HEK293 (cell line): Measurements from ENCODE around the gene BMS1.

ENCODE experiments used
- GLIS1 ChIP-seq: fragments of 450-650 bp; formaldehyde crosslinking; IDR thresholded peaks from 2 replicates; pipeline ENCODE4 v1.5.1; 2016; ENCODE audit warnings: missing biosample characterization, missing genetic modification characterization
- PRDM1 ChIP-seq: fragments of 450-650 bp; formaldehyde crosslinking; IDR thresholded peaks from 2 replicates; pipeline ENCODE4; 2016; ENCODE audit warnings: missing biosample characterization, missing genetic modification characterization
- SP7 ChIP-seq: fragments of 450-650 bp; formaldehyde crosslinking; IDR thresholded peaks from 2 replicates; pipeline ENCODE4 v1.5.1; 2016; ENCODE audit warnings: missing biosample characterization, missing genetic modification characterization
- YY1 ChIP-seq: fragments of 450-650 bp; formaldehyde crosslinking; IDR thresholded peaks from 2 replicates; pipeline ENCODE4 v1.5.1; 2018; ENCODE audit warnings: missing biosample characterization, missing genetic modification characterization
- ZNF155 ChIP-seq: fragments of 450-650 bp; formaldehyde crosslinking; IDR thresholded peaks from 2 replicates; pipeline ENCODE4 v1.5.1; 2016; ENCODE audit warnings: missing biosample characterization, missing genetic modification characterization
- ZNF157 ChIP-seq: fragments of 450-650 bp; formaldehyde crosslinking; IDR thresholded peaks from 2 replicates; pipeline ENCODE4 v1.5.1; 2016; ENCODE audit warnings: missing biosample characterization, missing genetic modification characterization
- ZNF23 ChIP-seq: fragments of 450-650 bp; formaldehyde crosslinking; IDR thresholded peaks from 2 replicates; pipeline ENCODE4 v1.5.1; 2016; ENCODE audit warnings: missing biosample characterization, missing genetic modification characterization, borderline replicate concordance
- ZNF311 ChIP-seq: fragments of 450-650 bp; formaldehyde crosslinking; IDR thresholded peaks from 2 replicates; pipeline ENCODE4 v1.5.1; 2017; ENCODE audit warnings: missing biosample characterization, missing genetic modification characterization, borderline replicate concordance
- ZNF324 ChIP-seq: fragments of 450-650 bp; formaldehyde crosslinking; IDR thresholded peaks from 2 replicates; pipeline ENCODE4 v1.5.1; 2016; ENCODE audit warnings: missing biosample characterization, missing genetic modification characterization
- ZNF350 ChIP-seq: fragments of 450-650 bp; formaldehyde crosslinking; IDR thresholded peaks from 2 replicates; pipeline ENCODE4 v1.5.0; 2017; ENCODE audit warnings: missing biosample characterization, mild to moderate bottlenecking, missing genetic modification characterization
- ZNF514 ChIP-seq: fragments of 450-650 bp; formaldehyde crosslinking; IDR thresholded peaks from 2 replicates; pipeline ENCODE4 v1.5.1; 2016; ENCODE audit warnings: missing biosample characterization, missing genetic modification characterization
- ZNF555 ChIP-seq: fragments of 450-650 bp; formaldehyde crosslinking; conservative IDR thresholded peaks from 2 replicates; pipeline ENCODE4 v1.5.1; 2017; ENCODE audit warnings: missing biosample characterization, mild to moderate bottlenecking, missing genetic modification characterization, inconsistent platforms
- ZNF654 ChIP-seq: fragments of 450-650 bp; formaldehyde crosslinking; IDR thresholded peaks from 2 replicates; pipeline ENCODE4 v1.5.1; 2016; ENCODE audit warnings: low read depth, missing biosample characterization, missing genetic modification characterization
- ZNF707 ChIP-seq: fragments of 450-650 bp; formaldehyde crosslinking; IDR thresholded peaks from 2 replicates; pipeline ENCODE4 v1.5.1; 2016; ENCODE audit warnings: missing biosample characterization, missing genetic modification characterization
- ZSCAN23 ChIP-seq: fragments of 450-650 bp; formaldehyde crosslinking; IDR thresholded peaks from 2 replicates; pipeline ENCODE4 v1.5.1; 2016; ENCODE audit warnings: missing biosample characterization, missing genetic modification characterization
- TF ChIP-seq, protein P1 (sequence below): fragments of 450-650 bp; formaldehyde crosslinking; IDR thresholded peaks from 2 replicates; pipeline ENCODE4 v1.5.1; 2016; ENCODE audit warnings: missing biosample characterization, missing genetic modification characterization, borderline replicate concordance
- TF ChIP-seq, protein P2 (sequence below): fragments of 450-650 bp; formaldehyde crosslinking; IDR thresholded peaks from 2 replicates; pipeline ENCODE4 v1.5.1; 2016; ENCODE audit warnings: missing biosample characterization, missing genetic modification characterization
- TF ChIP-seq, protein P3 (sequence below): fragments of 450-650 bp; IDR thresholded peaks from 2 replicates; pipeline ENCODE4 v1.5.1; 2018; ENCODE audit warnings: missing biosample characterization, mild to moderate bottlenecking, missing genetic modification characterization
- TF ChIP-seq, protein P4 (sequence below): fragments of 450-650 bp; formaldehyde crosslinking; IDR thresholded peaks from 2 replicates; pipeline ENCODE4 v1.5.1; 2016; ENCODE audit warnings: missing biosample characterization, missing genetic modification characterization
- TF ChIP-seq, protein P5 (sequence below): fragments of 450-650 bp; formaldehyde crosslinking; IDR thresholded peaks from 2 replicates; pipeline ENCODE4 v1.5.1; 2016; ENCODE audit warnings: missing biosample characterization, missing genetic modification characterization, low read depth
- TF ChIP-seq, protein P6 (sequence below): fragments of 450-650 bp; formaldehyde crosslinking; IDR thresholded peaks from 2 replicates; pipeline ENCODE4 v1.5.1; 2016; ENCODE audit warnings: missing biosample characterization, missing genetic modification characterization
- TF ChIP-seq, protein P7 (sequence below): fragments of 450-650 bp; formaldehyde crosslinking; IDR thresholded peaks from 2 replicates; pipeline ENCODE4 v1.5.1; 2016; ENCODE audit warnings: missing biosample characterization, missing genetic modification characterization

The BMS1 gene

DNA sequence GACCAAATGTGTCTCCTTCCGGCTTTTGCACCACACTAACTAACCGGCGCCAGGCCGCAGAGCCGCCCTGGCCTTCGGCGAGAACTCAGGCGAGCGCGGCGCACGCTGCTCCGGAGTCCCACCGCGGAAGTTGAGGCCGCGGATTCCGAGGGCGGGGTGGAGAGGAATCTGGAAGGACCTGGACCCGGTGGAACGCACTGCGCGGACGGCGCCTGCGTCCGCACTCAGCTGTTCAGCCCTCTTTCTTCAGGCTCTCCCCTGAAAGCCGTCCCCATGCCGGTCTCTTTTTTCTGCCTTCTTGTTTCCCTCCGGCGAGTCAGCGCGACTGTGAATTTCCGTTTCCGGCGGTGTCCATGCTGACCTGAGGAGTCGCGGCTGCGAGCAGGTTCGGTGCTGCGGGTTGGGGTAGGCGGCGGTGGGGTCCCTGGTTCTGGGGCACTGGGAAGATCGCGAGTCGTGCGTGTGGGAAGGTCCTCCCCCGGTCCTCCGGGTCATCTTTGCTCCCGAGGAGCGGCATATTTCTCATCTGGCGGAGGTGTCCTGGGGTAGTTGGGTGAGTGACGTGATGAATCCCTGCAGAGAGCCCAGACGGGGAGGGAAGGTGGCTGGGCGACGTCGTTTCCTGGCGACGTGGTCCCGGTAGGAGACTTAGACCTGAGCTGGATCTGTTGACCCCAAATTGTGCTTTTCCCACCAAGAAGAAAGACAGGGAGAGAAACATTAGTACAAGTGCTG, at the start of gene BMS1 (continued):
- TF ChIP-seq, protein P1, sequence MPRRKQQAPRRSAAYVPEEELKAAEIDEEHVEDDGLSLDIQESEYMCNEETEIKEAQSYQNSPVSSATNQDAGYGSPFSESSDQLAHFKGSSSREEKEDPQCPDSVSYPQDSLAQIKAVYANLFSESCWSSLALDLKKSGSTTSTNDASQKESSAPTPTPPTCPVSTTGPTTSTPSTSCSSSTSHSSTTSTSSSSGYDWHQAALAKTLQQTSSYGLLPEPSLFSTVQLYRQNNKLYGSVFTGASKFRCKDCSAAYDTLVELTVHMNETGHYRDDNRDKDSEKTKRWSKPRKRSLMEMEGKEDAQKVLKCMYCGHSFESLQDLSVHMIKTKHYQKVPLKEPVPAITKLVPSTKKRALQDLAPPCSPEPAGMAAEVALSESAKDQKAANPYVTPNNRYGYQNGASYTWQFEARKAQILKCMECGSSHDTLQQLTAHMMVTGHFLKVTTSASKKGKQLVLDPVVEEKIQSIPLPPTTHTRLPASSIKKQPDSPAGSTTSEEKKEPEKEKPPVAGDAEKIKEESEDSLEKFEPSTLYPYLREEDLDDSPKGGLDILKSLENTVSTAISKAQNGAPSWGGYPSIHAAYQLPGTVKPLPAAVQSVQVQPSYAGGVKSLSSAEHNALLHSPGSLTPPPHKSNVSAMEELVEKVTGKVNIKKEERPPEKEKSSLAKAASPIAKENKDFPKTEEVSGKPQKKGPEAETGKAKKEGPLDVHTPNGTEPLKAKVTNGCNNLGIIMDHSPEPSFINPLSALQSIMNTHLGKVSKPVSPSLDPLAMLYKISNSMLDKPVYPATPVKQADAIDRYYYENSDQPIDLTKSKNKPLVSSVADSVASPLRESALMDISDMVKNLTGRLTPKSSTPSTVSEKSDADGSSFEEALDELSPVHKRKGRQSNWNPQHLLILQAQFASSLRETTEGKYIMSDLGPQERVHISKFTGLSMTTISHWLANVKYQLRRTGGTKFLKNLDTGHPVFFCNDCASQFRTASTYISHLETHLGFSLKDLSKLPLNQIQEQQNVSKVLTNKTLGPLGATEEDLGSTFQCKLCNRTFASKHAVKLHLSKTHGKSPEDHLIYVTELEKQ (tag by site-specific recombination) = 0 out of 2 replicates have a peak, but pooled peaks have one; percentile 17
- TF ChIP-seq SP7 (tag by site-specific recombination) (peak; percentile 94), ZNF155 (tag by site-specific recombination) (no peak), YY1 (tag by site-specific recombination) (peak; percentile 95), ZNF311 (tag by site-specific recombination) (no peak), ZNF350 (no peak), PRDM1 (peak; percentile 45; the same call in 1 of the 2 replicates), ZNF555 (tag by site-specific recombination) (no peak), ZNF707 (tag by site-specific recombination) (0 out of 2 replicates have a peak, but pooled peaks have one; percentile 13), ZNF514 (tag by site-specific recombination) (no peak), ZNF23 (tag by site-specific recombination) (0 out of 2 replicates have a peak, but pooled peaks have one; percentile 22), ZSCAN23 (tag by site-specific recombination) (peak; percentile 94), ZNF654 (tag by site-specific recombination) (no peak; the same call in 1 of the 2 replicates), ZNF157 (tag by site-specific recombination) (0 out of 2 replicates have a peak, but pooled peaks have one; percentile 18), ZNF324 (tag by site-specific recombination) (peak; percentile 97), GLIS1 (tag by site-specific recombination) (peak; percentile 52)
- TF ChIP-seq, protein P2, sequence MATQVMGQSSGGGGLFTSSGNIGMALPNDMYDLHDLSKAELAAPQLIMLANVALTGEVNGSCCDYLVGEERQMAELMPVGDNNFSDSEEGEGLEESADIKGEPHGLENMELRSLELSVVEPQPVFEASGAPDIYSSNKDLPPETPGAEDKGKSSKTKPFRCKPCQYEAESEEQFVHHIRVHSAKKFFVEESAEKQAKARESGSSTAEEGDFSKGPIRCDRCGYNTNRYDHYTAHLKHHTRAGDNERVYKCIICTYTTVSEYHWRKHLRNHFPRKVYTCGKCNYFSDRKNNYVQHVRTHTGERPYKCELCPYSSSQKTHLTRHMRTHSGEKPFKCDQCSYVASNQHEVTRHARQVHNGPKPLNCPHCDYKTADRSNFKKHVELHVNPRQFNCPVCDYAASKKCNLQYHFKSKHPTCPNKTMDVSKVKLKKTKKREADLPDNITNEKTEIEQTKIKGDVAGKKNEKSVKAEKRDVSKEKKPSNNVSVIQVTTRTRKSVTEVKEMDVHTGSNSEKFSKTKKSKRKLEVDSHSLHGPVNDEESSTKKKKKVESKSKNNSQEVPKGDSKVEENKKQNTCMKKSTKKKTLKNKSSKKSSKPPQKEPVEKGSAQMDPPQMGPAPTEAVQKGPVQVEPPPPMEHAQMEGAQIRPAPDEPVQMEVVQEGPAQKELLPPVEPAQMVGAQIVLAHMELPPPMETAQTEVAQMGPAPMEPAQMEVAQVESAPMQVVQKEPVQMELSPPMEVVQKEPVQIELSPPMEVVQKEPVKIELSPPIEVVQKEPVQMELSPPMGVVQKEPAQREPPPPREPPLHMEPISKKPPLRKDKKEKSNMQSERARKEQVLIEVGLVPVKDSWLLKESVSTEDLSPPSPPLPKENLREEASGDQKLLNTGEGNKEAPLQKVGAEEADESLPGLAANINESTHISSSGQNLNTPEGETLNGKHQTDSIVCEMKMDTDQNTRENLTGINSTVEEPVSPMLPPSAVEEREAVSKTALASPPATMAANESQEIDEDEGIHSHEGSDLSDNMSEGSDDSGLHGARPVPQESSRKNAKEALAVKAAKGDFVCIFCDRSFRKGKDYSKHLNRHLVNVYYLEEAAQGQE = peak; percentile 77
- TF ChIP-seq, protein P3, sequence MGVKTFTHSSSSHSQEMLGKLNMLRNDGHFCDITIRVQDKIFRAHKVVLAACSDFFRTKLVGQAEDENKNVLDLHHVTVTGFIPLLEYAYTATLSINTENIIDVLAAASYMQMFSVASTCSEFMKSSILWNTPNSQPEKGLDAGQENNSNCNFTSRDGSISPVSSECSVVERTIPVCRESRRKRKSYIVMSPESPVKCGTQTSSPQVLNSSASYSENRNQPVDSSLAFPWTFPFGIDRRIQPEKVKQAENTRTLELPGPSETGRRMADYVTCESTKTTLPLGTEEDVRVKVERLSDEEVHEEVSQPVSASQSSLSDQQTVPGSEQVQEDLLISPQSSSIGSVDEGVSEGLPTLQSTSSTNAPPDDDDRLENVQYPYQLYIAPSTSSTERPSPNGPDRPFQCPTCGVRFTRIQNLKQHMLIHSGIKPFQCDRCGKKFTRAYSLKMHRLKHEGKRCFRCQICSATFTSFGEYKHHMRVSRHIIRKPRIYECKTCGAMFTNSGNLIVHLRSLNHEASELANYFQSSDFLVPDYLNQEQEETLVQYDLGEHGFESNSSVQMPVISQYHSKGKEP (tag by site-specific recombination) = peak; percentile 73
- TF ChIP-seq, protein P4, sequence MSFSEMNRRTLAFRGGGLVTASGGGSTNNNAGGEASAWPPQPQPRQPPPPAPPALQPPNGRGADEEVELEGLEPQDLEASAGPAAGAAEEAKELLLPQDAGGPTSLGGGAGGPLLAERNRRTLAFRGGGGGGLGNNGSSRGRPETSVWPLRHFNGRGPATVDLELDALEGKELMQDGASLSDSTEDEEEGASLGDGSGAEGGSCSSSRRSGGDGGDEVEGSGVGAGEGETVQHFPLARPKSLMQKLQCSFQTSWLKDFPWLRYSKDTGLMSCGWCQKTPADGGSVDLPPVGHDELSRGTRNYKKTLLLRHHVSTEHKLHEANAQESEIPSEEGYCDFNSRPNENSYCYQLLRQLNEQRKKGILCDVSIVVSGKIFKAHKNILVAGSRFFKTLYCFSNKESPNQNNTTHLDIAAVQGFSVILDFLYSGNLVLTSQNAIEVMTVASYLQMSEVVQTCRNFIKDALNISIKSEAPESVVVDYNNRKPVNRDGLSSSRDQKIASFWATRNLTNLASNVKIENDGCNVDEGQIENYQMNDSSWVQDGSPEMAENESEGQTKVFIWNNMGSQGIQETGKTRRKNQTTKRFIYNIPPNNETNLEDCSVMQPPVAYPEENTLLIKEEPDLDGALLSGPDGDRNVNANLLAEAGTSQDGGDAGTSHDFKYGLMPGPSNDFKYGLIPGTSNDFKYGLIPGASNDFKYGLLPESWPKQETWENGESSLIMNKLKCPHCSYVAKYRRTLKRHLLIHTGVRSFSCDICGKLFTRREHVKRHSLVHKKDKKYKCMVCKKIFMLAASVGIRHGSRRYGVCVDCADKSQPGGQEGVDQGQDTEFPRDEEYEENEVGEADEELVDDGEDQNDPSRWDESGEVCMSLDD (tag by site-specific recombination) = peak; percentile 69
- TF ChIP-seq, protein P5, sequence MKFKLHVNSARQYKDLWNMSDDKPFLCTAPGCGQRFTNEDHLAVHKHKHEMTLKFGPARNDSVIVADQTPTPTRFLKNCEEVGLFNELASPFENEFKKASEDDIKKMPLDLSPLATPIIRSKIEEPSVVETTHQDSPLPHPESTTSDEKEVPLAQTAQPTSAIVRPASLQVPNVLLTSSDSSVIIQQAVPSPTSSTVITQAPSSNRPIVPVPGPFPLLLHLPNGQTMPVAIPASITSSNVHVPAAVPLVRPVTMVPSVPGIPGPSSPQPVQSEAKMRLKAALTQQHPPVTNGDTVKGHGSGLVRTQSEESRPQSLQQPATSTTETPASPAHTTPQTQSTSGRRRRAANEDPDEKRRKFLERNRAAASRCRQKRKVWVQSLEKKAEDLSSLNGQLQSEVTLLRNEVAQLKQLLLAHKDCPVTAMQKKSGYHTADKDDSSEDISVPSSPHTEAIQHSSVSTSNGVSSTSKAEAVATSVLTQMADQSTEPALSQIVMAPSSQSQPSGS (tag by site-specific recombination) = peak; percentile 75
- TF ChIP-seq, protein P6, sequence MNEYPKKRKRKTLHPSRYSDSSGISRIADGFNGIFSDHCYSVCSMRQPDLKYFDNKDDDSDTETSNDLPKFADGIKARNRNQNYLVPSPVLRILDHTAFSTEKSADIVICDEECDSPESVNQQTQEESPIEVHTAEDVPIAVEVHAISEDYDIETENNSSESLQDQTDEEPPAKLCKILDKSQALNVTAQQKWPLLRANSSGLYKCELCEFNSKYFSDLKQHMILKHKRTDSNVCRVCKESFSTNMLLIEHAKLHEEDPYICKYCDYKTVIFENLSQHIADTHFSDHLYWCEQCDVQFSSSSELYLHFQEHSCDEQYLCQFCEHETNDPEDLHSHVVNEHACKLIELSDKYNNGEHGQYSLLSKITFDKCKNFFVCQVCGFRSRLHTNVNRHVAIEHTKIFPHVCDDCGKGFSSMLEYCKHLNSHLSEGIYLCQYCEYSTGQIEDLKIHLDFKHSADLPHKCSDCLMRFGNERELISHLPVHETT = peak; percentile 98
- TF ChIP-seq, protein P7, sequence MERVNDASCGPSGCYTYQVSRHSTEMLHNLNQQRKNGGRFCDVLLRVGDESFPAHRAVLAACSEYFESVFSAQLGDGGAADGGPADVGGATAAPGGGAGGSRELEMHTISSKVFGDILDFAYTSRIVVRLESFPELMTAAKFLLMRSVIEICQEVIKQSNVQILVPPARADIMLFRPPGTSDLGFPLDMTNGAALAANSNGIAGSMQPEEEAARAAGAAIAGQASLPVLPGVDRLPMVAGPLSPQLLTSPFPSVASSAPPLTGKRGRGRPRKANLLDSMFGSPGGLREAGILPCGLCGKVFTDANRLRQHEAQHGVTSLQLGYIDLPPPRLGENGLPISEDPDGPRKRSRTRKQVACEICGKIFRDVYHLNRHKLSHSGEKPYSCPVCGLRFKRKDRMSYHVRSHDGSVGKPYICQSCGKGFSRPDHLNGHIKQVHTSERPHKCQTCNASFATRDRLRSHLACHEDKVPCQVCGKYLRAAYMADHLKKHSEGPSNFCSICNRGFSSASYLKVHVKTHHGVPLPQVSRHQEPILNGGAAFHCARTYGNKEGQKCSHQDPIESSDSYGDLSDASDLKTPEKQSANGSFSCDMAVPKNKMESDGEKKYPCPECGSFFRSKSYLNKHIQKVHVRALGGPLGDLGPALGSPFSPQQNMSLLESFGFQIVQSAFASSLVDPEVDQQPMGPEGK (tag by site-specific recombination) = peak; percentile 70
